ENCODE data around the gene SYT6. TPM values are rescaled to one million over a fixed set of nuclear protein-coding genes. Genes with fewer than 3 reads are reported as not detected.

The SYT6 gene
- total and polyA plus RNA-seq, 3 donors from 2014 or later: 0.43 to 0.78 (median 0.71) TPM

GRCh38 chr1:114097109-114097508 lies 56.6 kb downstream of the SYT6 start:
- H3K9me3 ChIP-seq: no peaks in the 10 kb centered on the region
- TF ChIP-seq POLR2A (IDR thresholded peaks at IDR 0.05): no peak
- no peak for TF ChIP-seq CTCF (IDR thresholded peaks at IDR 0.05)
- intact Hi-C loops (cut with DNase I; ENCODE audit: low total_unique reads): no loop called here
- DNase-seq: no peak
- H3K27me3 ChIP-seq: no peaks in the 10 kb centered on the region
- no peaks in the 10 kb centered on the region for H3K4me1 ChIP-seq
- WGBS, 2 donors: 72 to 85% methylated on average over 3 of the region's 3 CpGs
- H3K27ac ChIP-seq: no peak overlapping the region
- no peaks in the 10 kb centered on the region for H3K36me3 ChIP-seq (ENCODE audit: low read depth, missing control alignments)
- no peak overlapping the region for H3K4me3 ChIP-seq

- WGBS, 2 donors: 80 to 90% methylated on average over 9 of the region's 9 CpGs
- no peak for DNase-seq
- H3K9me3 ChIP-seq: no peaks in the 10 kb centered on the region
- H3K4me1 ChIP-seq: no peaks in the 10 kb centered on the region
- H3K36me3 ChIP-seq (ENCODE audit: low read depth, missing control alignments): no peaks in the 10 kb centered on the region
- no peak for TF ChIP-seq POLR2A (IDR thresholded peaks at IDR 0.05)
- H3K27me3 ChIP-seq: no peaks in the 10 kb centered on the region
- H3K4me3 ChIP-seq: no peak overlapping the region
- intact Hi-C loops (cut with DNase I; ENCODE audit: low total_unique reads): no loop called here
- no peak overlapping the region for H3K27ac ChIP-seq
These were observed 59.0 kb downstream of the SYT6 start for GRCh38 chr1:114094675-114095074.

GRCh38 chr1:114094363-114094634 lies 59.4 kb downstream of the SYT6 start:
- no peak overlapping the region for H3K4me3 ChIP-seq
- intact Hi-C loops (cut with DNase I; ENCODE audit: low total_unique reads): no loop called here
- WGBS, 2 donors: 67 to 72% methylated on average over 4 of the region's 4 CpGs
- H3K36me3 ChIP-seq (ENCODE audit: low read depth, missing control alignments): no peaks in the 10 kb centered on the region
- TF ChIP-seq CTCF (IDR thresholded peaks at IDR 0.05) (no peak), POLR2A (IDR thresholded peaks at IDR 0.05) (no peak)
- no peaks in the 10 kb centered on the region for H3K9me3 ChIP-seq
- DNase-seq: no peak
- no peaks in the 10 kb centered on the region for H3K4me1 ChIP-seq
- H3K27me3 ChIP-seq: no peaks in the 10 kb centered on the region
- no peak overlapping the region for H3K27ac ChIP-seq

GRCh38 chr1:114093624-114094362 lies 59.9 kb downstream of the SYT6 start:
- H3K4me1 ChIP-seq: no peaks in the 10 kb centered on the region
- no peaks in the 10 kb centered on the region for H3K9me3 ChIP-seq
- no peak overlapping the region for H3K4me3 ChIP-seq
- intact Hi-C loops (cut with DNase I; ENCODE audit: low total_unique reads): no loop called here
- TF ChIP-seq CTCF (IDR thresholded peaks at IDR 0.05): no peak
- no peak for TF ChIP-seq POLR2A (IDR thresholded peaks at IDR 0.05)
- no peaks in the 10 kb centered on the region for H3K27me3 ChIP-seq
- no peaks in the 10 kb centered on the region for H3K36me3 ChIP-seq (ENCODE audit: low read depth, missing control alignments)
- no peak for DNase-seq
- WGBS, 2 donors: 80 to 82% methylated on average over 4 of the region's 4 CpGs
- no peak overlapping the region for H3K27ac ChIP-seq

- WGBS, 2 donors: 71 to 91% methylated on average over 3 of the region's 3 CpGs
- no peak for DNase-seq
- no peaks in the 10 kb centered on the region for H3K9me3 ChIP-seq
- intact Hi-C loops (cut with DNase I; ENCODE audit: low total_unique reads): no loop called here
- no peaks in the 10 kb centered on the region for H3K4me1 ChIP-seq
- H3K36me3 ChIP-seq (ENCODE audit: low read depth, missing control alignments): no peaks in the 10 kb centered on the region
- H3K27me3 ChIP-seq: no peaks in the 10 kb centered on the region
- H3K27ac ChIP-seq: no peak overlapping the region
- no peak for TF ChIP-seq CTCF (IDR thresholded peaks at IDR 0.05)
- TF ChIP-seq POLR2A (IDR thresholded peaks at IDR 0.05): no peak
- H3K4me3 ChIP-seq: no peak overlapping the region
These were observed 61.2 kb downstream of the SYT6 start for GRCh38 chr1:114092186-114093062.

Data from testis (tissue), 3 donors.